ENCODE results near the gene EBF3. TPM values are rescaled to one million over a fixed set of nuclear protein-coding genes. Genes with fewer than 3 reads are reported as not detected.

The EBF3 gene
- total RNA-seq, 1 donor: 31.8 TPM

DNA sequence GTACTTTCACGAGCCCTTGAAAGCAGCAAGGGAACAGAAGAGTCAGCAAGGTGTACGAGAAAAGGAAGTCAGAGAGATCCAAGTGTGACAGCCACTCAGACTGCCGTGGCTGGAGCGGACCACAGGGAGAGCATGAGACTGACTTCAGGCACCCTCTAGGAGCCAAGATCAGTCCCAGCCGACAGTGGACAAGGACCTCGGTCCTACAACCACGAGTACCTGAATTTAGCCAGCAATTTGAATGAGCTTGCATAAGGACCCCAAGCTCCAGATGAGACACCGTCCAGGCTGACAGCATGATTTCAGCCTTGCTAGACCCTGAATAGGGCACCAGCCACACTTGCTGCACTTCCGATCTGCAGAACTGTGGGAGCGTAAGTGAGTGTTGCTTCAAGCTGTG lies 13.7 kb upstream of the EBF3 start:
- Histone ChIP-seq H3K9me3 (ENCODE audit: low read depth, low read length) (no peaks in the 10 kb centered on the region), H3K4me2 (ENCODE audit: insufficient read depth, low read length) (no peak overlapping the region), H3K79me2 (ENCODE audit: insufficient read depth, low read length) (no peaks in the 10 kb centered on the region), H3K27me3 (ENCODE audit: insufficient read depth, low read length) (peaks cover 6% of the 10 kb centered on the region), H4K20me1 (ENCODE audit: insufficient read depth, low read length) (no peaks in the 10 kb centered on the region), H3K36me3 (ENCODE audit: insufficient read depth, low read length) (no peaks in the 10 kb centered on the region), H3K4me3 (ENCODE audit: insufficient read depth, low read length) (no peak overlapping the region), H2AFZ (ENCODE audit: low read length) (no peak overlapping the region), H3K4me1 (ENCODE audit: insufficient read depth, low read length) (no peaks in the 10 kb centered on the region), H3K27ac (ENCODE audit: low read depth, low read length) (no peak overlapping the region)
- no peak for DNase-seq (ENCODE audit: insufficient read length, low spot score, missing footprints)
- TF ChIP-seq, protein P1, sequence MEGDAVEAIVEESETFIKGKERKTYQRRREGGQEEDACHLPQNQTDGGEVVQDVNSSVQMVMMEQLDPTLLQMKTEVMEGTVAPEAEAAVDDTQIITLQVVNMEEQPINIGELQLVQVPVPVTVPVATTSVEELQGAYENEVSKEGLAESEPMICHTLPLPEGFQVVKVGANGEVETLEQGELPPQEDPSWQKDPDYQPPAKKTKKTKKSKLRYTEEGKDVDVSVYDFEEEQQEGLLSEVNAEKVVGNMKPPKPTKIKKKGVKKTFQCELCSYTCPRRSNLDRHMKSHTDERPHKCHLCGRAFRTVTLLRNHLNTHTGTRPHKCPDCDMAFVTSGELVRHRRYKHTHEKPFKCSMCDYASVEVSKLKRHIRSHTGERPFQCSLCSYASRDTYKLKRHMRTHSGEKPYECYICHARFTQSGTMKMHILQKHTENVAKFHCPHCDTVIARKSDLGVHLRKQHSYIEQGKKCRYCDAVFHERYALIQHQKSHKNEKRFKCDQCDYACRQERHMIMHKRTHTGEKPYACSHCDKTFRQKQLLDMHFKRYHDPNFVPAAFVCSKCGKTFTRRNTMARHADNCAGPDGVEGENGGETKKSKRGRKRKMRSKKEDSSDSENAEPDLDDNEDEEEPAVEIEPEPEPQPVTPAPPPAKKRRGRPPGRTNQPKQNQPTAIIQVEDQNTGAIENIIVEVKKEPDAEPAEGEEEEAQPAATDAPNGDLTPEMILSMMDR (IDR thresholded peaks at IDR 0.05; ENCODE audit: extremely low read depth, low read depth, low read length): no peak

DNA sequence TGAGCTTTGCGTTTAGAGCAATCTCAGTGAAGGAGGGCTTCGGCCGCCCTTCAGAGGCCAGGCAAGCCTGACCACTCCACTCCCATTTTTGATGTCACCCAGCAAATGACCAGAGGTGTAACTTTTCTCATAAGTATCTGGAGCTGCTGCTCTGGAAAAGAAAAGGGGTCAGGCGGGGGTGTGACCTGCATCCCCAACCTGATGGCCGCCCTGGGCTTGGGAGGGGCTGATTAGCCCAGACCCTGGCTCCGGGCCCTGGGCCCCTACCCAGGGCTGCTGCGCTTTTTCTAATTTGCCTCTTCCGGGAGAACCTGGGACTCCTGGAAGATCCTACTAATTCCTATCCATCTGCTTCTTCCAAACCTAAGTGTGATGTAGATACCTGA lies 9.6 kb upstream of the EBF3 start:
- Histone ChIP-seq H3K27me3 (ENCODE audit: insufficient read depth, low read length) (peaks cover 28% of the 10 kb centered on the region), H2AFZ (ENCODE audit: low read length) (no peak overlapping the region), H3K36me3 (ENCODE audit: insufficient read depth, low read length) (no peaks in the 10 kb centered on the region), H3K4me1 (ENCODE audit: insufficient read depth, low read length) (peaks cover 18% of the 10 kb centered on the region), H3K27ac (ENCODE audit: low read depth, low read length) (no peak overlapping the region), H3K4me3 (ENCODE audit: insufficient read depth, low read length) (no peak overlapping the region), H3K4me2 (ENCODE audit: insufficient read depth, low read length) (no peak overlapping the region), H3K79me2 (ENCODE audit: insufficient read depth, low read length) (no peaks in the 10 kb centered on the region), H3K9me3 (ENCODE audit: low read depth, low read length) (no peaks in the 10 kb centered on the region), H4K20me1 (ENCODE audit: insufficient read depth, low read length) (no peaks in the 10 kb centered on the region)
- TF ChIP-seq, protein P1 (IDR thresholded peaks at IDR 0.05; ENCODE audit: extremely low read depth, low read depth, low read length): no peak
- peak; percentile 35 for DNase-seq (ENCODE audit: insufficient read length, low spot score, missing footprints)

DNA sequence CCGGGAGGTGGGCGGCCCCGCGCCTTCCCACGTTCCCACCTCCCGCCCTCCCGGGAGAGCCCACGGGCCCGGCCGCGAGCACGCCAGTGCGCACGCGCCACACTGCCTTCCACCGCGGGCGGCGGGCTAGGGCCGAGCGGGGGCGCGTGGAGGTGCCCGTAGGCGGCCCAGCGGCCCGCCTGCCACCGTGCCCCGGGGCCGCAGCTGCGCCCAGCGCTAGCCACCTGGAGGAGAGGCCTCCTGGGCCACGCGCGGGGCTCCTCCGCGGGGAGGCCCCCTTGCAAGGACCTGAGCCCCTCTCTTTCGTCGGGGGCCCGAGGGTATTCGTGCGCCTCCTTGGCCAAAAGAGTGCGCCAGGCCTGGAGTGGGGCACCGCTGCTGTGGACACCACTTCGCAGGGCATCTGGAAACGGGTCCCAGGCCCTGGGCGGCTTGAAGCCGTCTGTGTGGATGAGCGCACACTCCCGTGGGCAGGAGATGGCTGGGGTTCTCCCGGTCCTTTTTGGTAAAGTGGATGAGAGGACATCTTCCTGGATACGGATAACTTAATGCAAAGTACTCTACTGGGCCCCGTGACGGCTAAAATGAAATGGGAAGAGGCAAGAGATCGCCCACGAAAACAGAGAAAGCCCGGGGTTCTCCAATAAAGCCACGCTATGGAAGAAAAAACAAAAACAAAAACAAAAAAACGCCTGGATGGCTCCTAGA lies 9.0 kb upstream of the EBF3 start:
- H3K36me3 ChIP-seq (ENCODE audit: insufficient read depth, low read length): no peaks in the 10 kb centered on the region
- H3K9me3 ChIP-seq (ENCODE audit: low read depth, low read length): no peaks in the 10 kb centered on the region
- H3K4me3 ChIP-seq (ENCODE audit: insufficient read depth, low read length): no peak overlapping the region
- no peak overlapping the region for H3K27ac ChIP-seq (ENCODE audit: low read depth, low read length)
- H3K4me1 ChIP-seq (ENCODE audit: insufficient read depth, low read length): peaks cover 18% of the 10 kb centered on the region
- no peak overlapping the region for H2AFZ ChIP-seq (ENCODE audit: low read length)
- H4K20me1 ChIP-seq (ENCODE audit: insufficient read depth, low read length): no peaks in the 10 kb centered on the region
- no peak overlapping the region for H3K4me2 ChIP-seq (ENCODE audit: insufficient read depth, low read length)
- peak; percentile 58 for DNase-seq (ENCODE audit: insufficient read length, low spot score, missing footprints)
- H3K27me3 ChIP-seq (ENCODE audit: insufficient read depth, low read length): peaks cover 29% of the 10 kb centered on the region
- TF ChIP-seq, protein P1 (IDR thresholded peaks at IDR 0.05; ENCODE audit: extremely low read depth, low read depth, low read length): no peak
- H3K79me2 ChIP-seq (ENCODE audit: insufficient read depth, low read length): no peaks in the 10 kb centered on the region

DNA sequence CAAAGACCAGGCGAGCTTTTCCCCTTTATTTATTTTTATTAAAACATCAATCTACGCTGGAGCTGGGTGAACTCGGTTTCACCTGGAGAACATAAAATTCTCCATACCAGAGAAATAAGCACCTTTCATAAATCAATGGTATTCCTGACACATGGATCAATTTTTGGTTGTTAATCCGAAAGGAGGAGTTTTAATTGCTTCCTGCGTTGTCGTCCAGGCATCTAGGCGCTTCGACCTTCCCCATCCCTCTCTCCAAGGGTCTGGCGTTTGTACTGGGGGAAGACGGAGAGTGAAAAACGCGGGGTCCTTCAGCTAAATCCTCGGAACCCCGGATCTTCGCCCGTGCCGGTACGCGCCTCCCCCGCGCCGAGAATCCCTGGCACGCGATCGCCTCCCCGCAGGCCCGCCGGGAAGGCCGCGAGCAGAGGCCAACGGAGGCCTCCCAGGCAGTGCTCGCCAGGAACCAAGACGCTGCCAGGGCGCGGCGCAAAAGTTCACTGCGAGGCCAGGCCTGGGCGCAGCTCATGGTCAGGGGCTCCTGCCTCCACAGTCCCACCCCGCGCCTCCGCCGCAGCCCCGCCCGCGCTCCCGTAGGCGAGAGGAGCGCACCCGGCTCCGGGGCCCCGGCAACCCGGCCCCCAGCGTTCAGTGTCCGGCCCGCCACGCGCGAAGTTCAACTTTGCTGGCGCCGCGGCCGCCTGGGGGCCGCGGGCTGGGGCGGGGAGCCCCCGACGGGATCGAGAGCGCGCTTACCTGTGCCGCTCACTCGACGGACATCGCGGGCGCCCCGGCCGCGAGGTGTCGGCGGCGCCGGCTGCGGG lies 8.3 kb upstream of the EBF3 start:
- no peaks in the 10 kb centered on the region for H4K20me1 ChIP-seq (ENCODE audit: insufficient read depth, low read length)
- H3K27ac ChIP-seq (ENCODE audit: low read depth, low read length): no peak overlapping the region
- H3K9me3 ChIP-seq (ENCODE audit: low read depth, low read length): no peaks in the 10 kb centered on the region
- peak; percentile 94 for DNase-seq (ENCODE audit: insufficient read length, low spot score, missing footprints)
- peak overlapping the region; percentile 81 for H2AFZ ChIP-seq (ENCODE audit: low read length)
- H3K27me3 ChIP-seq (ENCODE audit: insufficient read depth, low read length): peaks cover 29% of the 10 kb centered on the region
- peak overlapping the region; percentile 83 for H3K4me2 ChIP-seq (ENCODE audit: insufficient read depth, low read length)
- no peaks in the 10 kb centered on the region for H3K36me3 ChIP-seq (ENCODE audit: insufficient read depth, low read length)
- TF ChIP-seq, protein P1 (IDR thresholded peaks at IDR 0.05; ENCODE audit: extremely low read depth, low read depth, low read length): no peak
- peak overlapping the region; percentile 66 for H3K4me3 ChIP-seq (ENCODE audit: insufficient read depth, low read length)
- H3K79me2 ChIP-seq (ENCODE audit: insufficient read depth, low read length): no peaks in the 10 kb centered on the region
- peaks cover 18% of the 10 kb centered on the region for H3K4me1 ChIP-seq (ENCODE audit: insufficient read depth, low read length)

Measured in osteoblast (primary cell).